Measurements from ENCODE around the gene CHMP6. TPM values are rescaled to one million over a fixed set of nuclear protein-coding genes. Genes with fewer than 3 reads are reported as not detected.

Gene CHMP6
- total RNA-seq, 1 experiment from 2014 or later: 22.0 TPM

GRCh38 chr17:81043725-81044427 lies 52.2 kb downstream of the CHMP6 start:
- H3K4me2 ChIP-seq (ENCODE audit: low read length): peak overlapping the region; percentile 72
- intact Hi-C loops (cut with micrococcal nuclease): no loop called here
- ChIA-PET RAD21 (ENCODE audit: low non-redundant PET in 1 of 2, low total read pairs in 2 of 2, uncharacterized antibody in 2 of 2, unreplicated experiment in 2 of 2) (interaction anchor here in 1 of 2 experiments (0.8 kb wide), 1 partner anchor 51 kb away, joined by 3 read pairs; no protein-coding TSS in a partner anchor), POLR2A (interaction anchor here (0.6 to 1.9 kb wide), 3 partner anchors 9 to 895 kb away, joined by 4 to 10 read pairs (median 9); partner anchors contain the start of gene BAIAP2), CTCF (interaction anchor here (1.0 to 1.9 kb wide), 3 partner anchors 20 to 58 kb away, joined by 3 to 8 read pairs (median 5); no protein-coding TSS in a partner anchor)
- H3K4me3 ChIP-seq (replicated peaks in 1 of 2; ENCODE audit: low read depth in 1 of 2, low read length in 2 of 2): peak overlapping the region; percentile 35 to 53
- peak overlapping the region; percentile 71 for H3K9ac ChIP-seq (ENCODE audit: low read length)
- DNase-seq (ENCODE audit: low read depth, low spot score) (peak; percentile 71), ATAC-seq (peak; percentile 75)
- H3K27me3 ChIP-seq (ENCODE audit: insufficient read depth, low read length): no peaks in the 10 kb centered on the region
- BruUV-seq (replicated peaks): no TSS peak
- no peaks in the 10 kb centered on the region for H3K9me3 ChIP-seq (ENCODE audit: control insufficient read depth in 1 of 2, insufficient read depth in 1 of 2, low read depth in 1 of 2, low read length in 2 of 2)
- peaks cover 13% of the 10 kb centered on the region; the same call in 1 of the 2 replicates for H4K20me1 ChIP-seq (ENCODE audit: insufficient read depth)
- H3K79me2 ChIP-seq (ENCODE audit: insufficient read depth, low read length): peaks cover 100% of the 10 kb centered on the region
- peak; percentile 31 for TF ChIP-seq YY1 (IDR thresholded peaks at IDR 0.05; ENCODE audit: extremely low read depth, insufficient replicate concordance, low read depth, low read length)
- TF ChIP-seq EZH2phosphoT487 (IDR thresholded peaks at IDR 0.05; ENCODE audit: borderline replicate concordance): no peak
- H3K27ac ChIP-seq (ENCODE audit: low read depth, low read length): peak overlapping the region; percentile 94
- H3K9me2 ChIP-seq (ENCODE audit: insufficient read depth): no peaks in the 10 kb centered on the region
- peaks cover 0 to 21% of the 10 kb centered on the region in 2 experiments; a peak in 1 of 4 replicates for H3K36me3 ChIP-seq (ENCODE audit: control insufficient read depth in 1 of 2, insufficient read depth in 2 of 2, low read length in 2 of 2)
- peaks cover 90 to 100% of the 10 kb centered on the region in 2 experiments for H3K4me1 ChIP-seq (ENCODE audit: control insufficient read depth in 1 of 2, insufficient read depth in 2 of 2, low read length in 2 of 2)
- no peak overlapping the region for H2AFZ ChIP-seq (ENCODE audit: low read depth, low read length, poor library complexity, severe bottlenecking)

DNA sequence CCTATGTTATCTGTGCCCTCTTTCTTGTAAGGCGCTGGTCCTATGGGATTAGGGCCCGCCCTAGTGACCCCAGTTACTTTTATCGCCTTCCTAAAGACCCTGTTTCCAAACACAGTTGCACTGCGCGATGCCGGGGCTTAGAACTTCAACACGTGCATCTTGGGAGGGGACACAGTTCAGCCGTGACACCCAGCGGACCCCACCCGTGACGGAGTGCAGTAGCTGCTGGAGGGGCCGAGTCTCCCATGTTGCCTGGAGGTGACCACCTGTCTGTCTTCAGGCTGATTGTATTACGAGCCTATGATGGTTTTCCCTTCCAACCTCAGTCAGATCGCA lies 52.8 kb downstream of the CHMP6 start:
- Histone ChIP-seq H3K27me3 (ENCODE audit: insufficient read depth, low read length) (no peaks in the 10 kb centered on the region), H2AFZ (ENCODE audit: low read depth, low read length, poor library complexity, severe bottlenecking) (no peak overlapping the region), H3K9me2 (ENCODE audit: insufficient read depth) (no peaks in the 10 kb centered on the region), H3K4me1 (ENCODE audit: control insufficient read depth in 1 of 2, insufficient read depth in 2 of 2, low read length in 2 of 2) (peaks cover 90 to 100% of the 10 kb centered on the region in 2 experiments), H3K79me2 (ENCODE audit: insufficient read depth, low read length) (peaks cover 100% of the 10 kb centered on the region), H3K9me3 (ENCODE audit: control insufficient read depth in 1 of 2, insufficient read depth in 1 of 2, low read depth in 1 of 2, low read length in 2 of 2) (no peaks in the 10 kb centered on the region), H3K4me3 (replicated peaks in 1 of 2; ENCODE audit: low read depth in 1 of 2, low read length in 2 of 2) (peak overlapping the region; percentile 35 to 53), H3K9ac (ENCODE audit: low read length) (peak overlapping the region; percentile 71), H3K27ac (ENCODE audit: low read depth, low read length) (peak overlapping the region; percentile 94), H4K20me1 (ENCODE audit: insufficient read depth) (peaks cover 10% of the 10 kb centered on the region; the same call in 1 of the 2 replicates), H3K36me3 (ENCODE audit: control insufficient read depth in 1 of 2, insufficient read depth in 2 of 2, low read length in 2 of 2) (peaks cover 0 to 21% of the 10 kb centered on the region in 2 experiments; a peak in 1 of 4 replicates), H3K4me2 (ENCODE audit: low read length) (peak overlapping the region; percentile 72)
- DNase-seq (ENCODE audit: low read depth, low spot score) (no peak), ATAC-seq (no peak)
- ChIA-PET POLR2A (interaction anchor here (0.6 to 1.9 kb wide), 3 partner anchors 10 to 896 kb away, joined by 4 to 10 read pairs (median 9); partner anchors contain the start of gene BAIAP2), CTCF (interaction anchor here (1.0 to 1.9 kb wide), 2 partner anchors 21 to 57 kb away, joined by 3 to 5 read pairs; no protein-coding TSS in a partner anchor), RAD21 (ENCODE audit: low non-redundant PET in 1 of 2, low total read pairs in 2 of 2, uncharacterized antibody in 2 of 2, unreplicated experiment in 2 of 2) (interaction anchor here in 1 of 2 experiments (0.8 kb wide), 1 partner anchor 51 kb away, joined by 3 read pairs; no protein-coding TSS in a partner anchor)
- BruUV-seq (replicated peaks): no TSS peak
- intact Hi-C loops (cut with micrococcal nuclease): no loop called here
- no peak for TF ChIP-seq REST (IDR thresholded peaks at IDR 0.05; ENCODE audit: low read depth)
- TF ChIP-seq, protein P1, sequence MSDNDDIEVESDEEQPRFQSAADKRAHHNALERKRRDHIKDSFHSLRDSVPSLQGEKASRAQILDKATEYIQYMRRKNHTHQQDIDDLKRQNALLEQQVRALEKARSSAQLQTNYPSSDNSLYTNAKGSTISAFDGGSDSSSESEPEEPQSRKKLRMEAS (IDR thresholded peaks at IDR 0.05): no peak
- no peak for TF ChIP-seq POLR2AphosphoS5 (IDR thresholded peaks at IDR 0.05; ENCODE audit: low read depth, low read length)
- TF ChIP-seq POLR2A (IDR thresholded peaks at IDR 0.05; ENCODE audit: borderline replicate concordance, extremely low read depth, insufficient read depth, insufficient read length): no peak
- TF ChIP-seq, protein P2, sequence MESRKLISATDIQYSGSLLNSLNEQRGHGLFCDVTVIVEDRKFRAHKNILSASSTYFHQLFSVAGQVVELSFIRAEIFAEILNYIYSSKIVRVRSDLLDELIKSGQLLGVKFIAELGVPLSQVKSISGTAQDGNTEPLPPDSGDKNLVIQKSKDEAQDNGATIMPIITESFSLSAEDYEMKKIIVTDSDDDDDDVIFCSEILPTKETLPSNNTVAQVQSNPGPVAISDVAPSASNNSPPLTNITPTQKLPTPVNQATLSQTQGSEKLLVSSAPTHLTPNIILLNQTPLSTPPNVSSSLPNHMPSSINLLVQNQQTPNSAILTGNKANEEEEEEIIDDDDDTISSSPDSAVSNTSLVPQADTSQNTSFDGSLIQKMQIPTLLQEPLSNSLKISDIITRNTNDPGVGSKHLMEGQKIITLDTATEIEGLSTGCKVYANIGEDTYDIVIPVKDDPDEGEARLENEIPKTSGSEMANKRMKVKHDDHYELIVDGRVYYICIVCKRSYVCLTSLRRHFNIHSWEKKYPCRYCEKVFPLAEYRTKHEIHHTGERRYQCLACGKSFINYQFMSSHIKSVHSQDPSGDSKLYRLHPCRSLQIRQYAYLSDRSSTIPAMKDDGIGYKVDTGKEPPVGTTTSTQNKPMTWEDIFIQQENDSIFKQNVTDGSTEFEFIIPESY (IDR thresholded peaks at IDR 0.05; ENCODE audit: extremely low read depth, insufficient replicate concordance, low read length): no peak
- TF ChIP-seq ZNF274 (IDR thresholded peaks at IDR 0.05; ENCODE audit: low read depth, low read length): no peak
- TF ChIP-seq ATF3 (IDR thresholded peaks at IDR 0.05): no peak
